Loucy (cell line): ENCODE measurements around the gene CDCP2.

Experiments used
- H2AFZ ChIP-seq: fragments of 200-600 bp; sonication (generic); 2 replicates; pipeline ENCODE4 v1.6.0; 2016; ENCODE audit warnings: antibody characterized with exemption, mild to moderate bottlenecking, low read length, moderate library complexity
- H3F3A ChIP-seq: fragments of 200-600 bp; 2 replicates; pipeline ENCODE4 v1.6.0; 2016; ENCODE audit warnings: antibody characterized with exemption, low read depth, mild to moderate bottlenecking
- H3K27me3 ChIP-seq: fragments of 200-600 bp; sonication (generic); 2 replicates; pipeline ENCODE4 v1.6.1; 2014; ENCODE audit warnings: low read length, mild to moderate bottlenecking; ENCODE audit not compliant: insufficient read depth, poor library complexity, severe bottlenecking
- H3K36me3 ChIP-seq: fragments of 200-600 bp; sonication (generic); 2 replicates; pipeline ENCODE4 v1.6.1; 2016; ENCODE audit warnings: low read length; ENCODE audit not compliant: insufficient read depth
- H3K4me1 ChIP-seq: fragments of 200-600 bp; sonication (generic); 2 replicates; pipeline ENCODE4 v1.5.1; 2014; ENCODE audit warnings: low read length, mild to moderate bottlenecking; ENCODE audit not compliant: insufficient read depth, poor library complexity, severe bottlenecking
- H3K4me2 ChIP-seq: fragments of 200-600 bp; sonication (generic); 2 replicates; pipeline ENCODE4 v1.6.0; 2014; ENCODE audit warnings: antibody characterized with exemption, low read length, low read depth, mild to moderate bottlenecking; ENCODE audit not compliant: poor library complexity, severe bottlenecking
- H3K4me3 ChIP-seq: fragments of 200-600 bp; sonication (generic); 2 replicates; pipeline ENCODE4 v1.5.1; 2014; ENCODE audit warnings: low read length, mild to moderate bottlenecking, mixed read lengths; ENCODE audit not compliant: poor library complexity, severe bottlenecking
- H3K79me2 ChIP-seq: fragments of 200-600 bp; sonication (generic); 2 replicates; pipeline ENCODE4 v1.6.1; 2014; ENCODE audit warnings: low read length; ENCODE audit not compliant: insufficient read depth
- H3K9ac ChIP-seq: fragments of 200-600 bp; sonication (generic); 2 replicates; pipeline ENCODE4 v1.6.0; 2014; ENCODE audit warnings: mild to moderate bottlenecking, low read depth, low read length, moderate library complexity; ENCODE audit not compliant: poor library complexity, severe bottlenecking
- H3K9me2 ChIP-seq: fragments of 200-600 bp; sonication (generic); replicated peaks from 2 replicates; pipeline ENCODE4 v1.6.1; 2016; ENCODE audit warnings: low read depth, low read length, mixed read lengths
- H3K9me3 ChIP-seq: fragments of 200-600 bp; sonication (generic); 2 replicates; pipeline ENCODE4 v1.6.1; 2014; ENCODE audit warnings: mild to moderate bottlenecking, antibody characterized with exemption, low read length, low read depth; ENCODE audit not compliant: insufficient read depth
- H4K20me1 ChIP-seq: fragments of 200-600 bp; sonication (generic); 2 replicates; pipeline ENCODE4 v1.6.0; 2014; ENCODE audit warnings: antibody characterized with exemption, low read length, mild to moderate bottlenecking; ENCODE audit not compliant: insufficient read depth, poor library complexity, severe bottlenecking
- EZH2phosphoT487 ChIP-seq: fragments of 200-600 bp; IDR thresholded peaks from 2 replicates; pipeline ENCODE4 v1.6.1; 2018; ENCODE audit warnings: antibody characterized with exemption, mild to moderate bottlenecking, moderate library complexity, borderline replicate concordance
- TF ChIP-seq, protein P1 (sequence below): fragments of 200-600 bp; sonication (generic); conservative IDR thresholded peaks from 2 replicates; pipeline ENCODE4 v1.5.1; 2014; ENCODE audit warnings: mild to moderate bottlenecking, antibody characterized with exemption, low read length

The CDCP2 gene

DNA sequence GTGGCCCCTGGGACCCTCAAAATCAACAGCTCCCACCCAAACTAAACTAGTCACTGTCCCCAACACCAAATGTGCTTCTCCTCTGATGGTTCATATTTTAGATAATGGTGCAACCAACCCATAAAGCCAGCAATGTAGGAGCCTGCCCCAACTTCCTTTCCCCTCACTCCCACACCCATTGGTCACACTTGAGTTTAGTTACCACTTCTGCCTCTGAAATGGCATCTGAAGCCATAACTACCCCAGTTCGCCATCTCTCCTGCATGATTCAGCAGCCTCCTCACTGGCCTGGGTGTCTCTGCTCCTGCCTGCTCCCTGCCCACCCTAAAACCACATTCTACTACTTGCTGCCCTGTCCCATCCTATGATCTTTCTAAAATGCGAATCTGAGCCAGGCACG, 3.4 kb upstream of the CDCP2 start:
- H3K36me3 ChIP-seq = no peaks in the 10 kb centered on the region
- H3K4me3 ChIP-seq = no peak overlapping the region
- no peaks in the 10 kb centered on the region for H3K9me3 ChIP-seq
- H3K79me2 ChIP-seq = no peaks in the 10 kb centered on the region
- no peaks in the 10 kb centered on the region for H3F3A ChIP-seq
- no peak overlapping the region for H3K9ac ChIP-seq
- H3K4me1 ChIP-seq = no peaks in the 10 kb centered on the region
- H2AFZ ChIP-seq = no peak overlapping the region
- no peak for TF ChIP-seq EZH2phosphoT487
- TF ChIP-seq, protein P1, sequence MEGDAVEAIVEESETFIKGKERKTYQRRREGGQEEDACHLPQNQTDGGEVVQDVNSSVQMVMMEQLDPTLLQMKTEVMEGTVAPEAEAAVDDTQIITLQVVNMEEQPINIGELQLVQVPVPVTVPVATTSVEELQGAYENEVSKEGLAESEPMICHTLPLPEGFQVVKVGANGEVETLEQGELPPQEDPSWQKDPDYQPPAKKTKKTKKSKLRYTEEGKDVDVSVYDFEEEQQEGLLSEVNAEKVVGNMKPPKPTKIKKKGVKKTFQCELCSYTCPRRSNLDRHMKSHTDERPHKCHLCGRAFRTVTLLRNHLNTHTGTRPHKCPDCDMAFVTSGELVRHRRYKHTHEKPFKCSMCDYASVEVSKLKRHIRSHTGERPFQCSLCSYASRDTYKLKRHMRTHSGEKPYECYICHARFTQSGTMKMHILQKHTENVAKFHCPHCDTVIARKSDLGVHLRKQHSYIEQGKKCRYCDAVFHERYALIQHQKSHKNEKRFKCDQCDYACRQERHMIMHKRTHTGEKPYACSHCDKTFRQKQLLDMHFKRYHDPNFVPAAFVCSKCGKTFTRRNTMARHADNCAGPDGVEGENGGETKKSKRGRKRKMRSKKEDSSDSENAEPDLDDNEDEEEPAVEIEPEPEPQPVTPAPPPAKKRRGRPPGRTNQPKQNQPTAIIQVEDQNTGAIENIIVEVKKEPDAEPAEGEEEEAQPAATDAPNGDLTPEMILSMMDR = no peak
- no peaks in the 10 kb centered on the region for H4K20me1 ChIP-seq
- H3K27me3 ChIP-seq = no peaks in the 10 kb centered on the region
- no peak overlapping the region for H3K4me2 ChIP-seq
- no peaks in the 10 kb centered on the region for H3K9me2 ChIP-seq

DNA sequence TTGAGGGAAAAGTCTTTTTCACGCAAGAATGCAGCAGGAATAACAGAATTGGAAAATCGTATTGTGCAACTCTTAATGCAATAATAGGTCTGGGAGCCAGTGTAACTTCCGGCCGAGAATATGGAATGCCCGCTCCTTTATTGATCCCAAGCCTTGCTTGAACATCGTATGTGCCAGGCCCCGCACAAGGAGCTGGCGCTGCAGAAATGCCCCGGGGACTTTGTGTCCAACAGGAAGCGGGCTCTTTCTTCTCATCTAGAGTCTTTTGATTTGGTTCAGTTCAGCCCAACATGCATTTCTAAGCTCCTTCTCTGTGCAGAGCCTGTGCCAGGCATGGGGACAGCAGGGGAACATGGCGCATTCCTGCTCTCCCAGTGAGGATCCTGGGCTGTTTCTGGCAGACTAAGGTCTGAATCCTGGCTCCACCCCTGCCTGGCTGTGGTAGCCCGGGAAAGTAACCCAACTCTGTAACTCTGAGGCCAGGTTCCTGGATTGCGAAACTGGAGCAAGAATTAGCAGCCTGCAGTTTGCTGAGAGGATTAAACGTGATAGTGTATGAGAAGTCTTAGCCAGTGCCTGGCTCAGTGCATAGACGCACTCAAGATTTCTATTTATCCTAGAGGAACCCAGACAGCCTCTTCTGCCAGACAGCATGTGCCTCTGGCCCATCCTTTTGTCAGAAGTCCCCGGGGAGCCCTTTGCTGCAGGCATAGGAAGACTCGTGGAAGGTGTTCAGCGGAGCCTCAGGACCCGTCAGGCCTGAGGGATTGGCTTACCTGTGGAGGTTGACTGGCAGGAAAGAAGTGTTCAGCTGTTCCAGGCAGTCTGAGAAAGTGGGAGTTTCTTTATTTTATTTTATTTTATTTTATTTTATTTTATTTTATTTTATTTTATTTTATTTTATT, 987 bp upstream of the CDCP2 start:
- H3K9me2 ChIP-seq = no peaks in the 10 kb centered on the region
- no peaks in the 10 kb centered on the region for H3K4me1 ChIP-seq
- H3K9me3 ChIP-seq = no peaks in the 10 kb centered on the region
- no peak overlapping the region for H2AFZ ChIP-seq
- no peak overlapping the region for H3K4me2 ChIP-seq
- H3F3A ChIP-seq = no peaks in the 10 kb centered on the region
- TF ChIP-seq, protein P1 = no peak
- TF ChIP-seq EZH2phosphoT487 = no peak
- no peaks in the 10 kb centered on the region for H3K36me3 ChIP-seq
- H4K20me1 ChIP-seq = no peaks in the 10 kb centered on the region
- no peak overlapping the region for H3K4me3 ChIP-seq
- H3K79me2 ChIP-seq = no peaks in the 10 kb centered on the region
- no peak overlapping the region for H3K9ac ChIP-seq
- H3K27me3 ChIP-seq = no peaks in the 10 kb centered on the region

DNA sequence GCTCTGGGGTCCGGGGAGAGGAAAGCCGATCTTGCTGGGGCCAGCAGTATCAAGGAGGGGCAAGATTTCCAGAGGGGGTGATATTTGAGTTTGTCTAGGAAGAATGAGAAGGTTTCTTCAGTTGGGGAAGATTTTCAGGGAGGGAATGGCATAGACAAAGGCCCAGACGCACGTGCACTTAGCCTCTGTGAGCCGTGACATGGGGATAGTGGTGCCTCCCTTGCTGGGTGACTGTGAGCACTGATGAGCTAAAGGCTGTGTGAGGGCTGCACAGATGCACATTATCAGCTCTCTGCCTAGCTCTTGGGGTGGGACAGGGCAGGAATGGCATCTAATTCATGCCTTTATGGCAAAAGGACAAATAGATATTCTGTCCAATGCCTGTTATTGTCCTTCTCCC, 1.8 kb downstream of the CDCP2 start:
- H3K27me3 ChIP-seq = no peaks in the 10 kb centered on the region
- no peak overlapping the region for H3K9ac ChIP-seq
- H3K4me3 ChIP-seq = no peak overlapping the region
- H3K9me3 ChIP-seq = no peaks in the 10 kb centered on the region
- no peaks in the 10 kb centered on the region for H3F3A ChIP-seq
- TF ChIP-seq, protein P1 = no peak
- TF ChIP-seq EZH2phosphoT487 = no peak
- H3K36me3 ChIP-seq = no peaks in the 10 kb centered on the region
- H4K20me1 ChIP-seq = no peaks in the 10 kb centered on the region
- H2AFZ ChIP-seq = no peak overlapping the region
- H3K9me2 ChIP-seq = no peaks in the 10 kb centered on the region
- H3K4me2 ChIP-seq = no peak overlapping the region
- no peaks in the 10 kb centered on the region for H3K4me1 ChIP-seq
- H3K79me2 ChIP-seq = no peaks in the 10 kb centered on the region
